GM23338 (cell line): ENCODE measurements around the gene DCLK2. TPM values are rescaled to one million over a fixed set of nuclear protein-coding genes. Genes with fewer than 3 reads are reported as not detected.

ENCODE experiments used
- ATAC-seq: fragments of 200-7000 bp; cut with Tn5 transposase; 3 replicates; pipeline ENCODE4 v1.9.1; 2020
- DNase-seq: peaks from one replicate; pipeline ENCODE4 v3.0.0-alpha.2; 2015; ENCODE audit warnings: low spot score
- H2AFZ ChIP-seq: fragments of 200-600 bp; sonication (generic); 2 replicates; pipeline ENCODE4 v1.8.0; 2016; ENCODE audit warnings: antibody characterized with exemption, mild to moderate bottlenecking, moderate library complexity
- H3F3A ChIP-seq: fragments of 200-600 bp; sonication (generic); replicated peaks from 2 replicates; pipeline ENCODE4 v1.8.0; 2017; ENCODE audit warnings: antibody characterized with exemption, mixed run types, low read depth
- H3K27ac ChIP-seq: fragments of 200-600 bp; sonication (generic); 2 replicates; pipeline ENCODE4 v1.6.1; 2016; ENCODE audit warnings: low read depth
- H3K27me3 ChIP-seq: fragments of 200-600 bp; sonication (generic); 2 replicates; pipeline ENCODE4 v1.8.0; 2016; ENCODE audit warnings: mild to moderate bottlenecking, mixed run types, moderate library complexity; ENCODE audit not compliant: insufficient read depth
- H3K36me3 ChIP-seq: fragments of 200-600 bp; sonication (generic); 2 replicates; pipeline ENCODE4 v1.8.0; 2016; ENCODE audit warnings: mild to moderate bottlenecking; ENCODE audit not compliant: insufficient read depth
- H3K4me1 ChIP-seq: fragments of 200-600 bp; sonication (generic); 2 replicates; pipeline ENCODE4 v1.8.0; 2016; ENCODE audit warnings: mild to moderate bottlenecking, moderate library complexity; ENCODE audit not compliant: insufficient read depth
- H3K4me2 ChIP-seq: fragments of 200-600 bp; sonication (generic); 2 replicates; pipeline ENCODE4 v1.7.1; 2017; ENCODE audit warnings: mixed run types
- H3K4me3 ChIP-seq: fragments of 200-600 bp; sonication (generic); 2 replicates; pipeline ENCODE4 v1.6.1; 2016; ENCODE audit warnings: mixed run types
- H3K79me2 ChIP-seq: fragments of 200-600 bp; sonication (generic); replicated peaks from 2 replicates; pipeline ENCODE4 v1.8.0; 2017; ENCODE audit warnings: mild to moderate bottlenecking; ENCODE audit not compliant: insufficient read depth
- H3K9me2 ChIP-seq: fragments of 200-600 bp; sonication (generic); 2 replicates; pipeline ENCODE4 v1.8.0; 2017; ENCODE audit not compliant: insufficient read depth
- H4K20me1 ChIP-seq: fragments of 200-600 bp; sonication (generic); replicated peaks from 2 replicates; pipeline ENCODE4 v1.8.0; 2017; ENCODE audit warnings: mild to moderate bottlenecking; ENCODE audit not compliant: insufficient read depth
- H3K27ac Mint-ChIP-seq: 2 replicates; pipeline ENCODE4 v1.8.0; 2020; ENCODE audit warnings: inconsistent platforms, mild to moderate bottlenecking, moderate library complexity, mixed read lengths
- H3K27me3 Mint-ChIP-seq: 3 replicates; pipeline ENCODE4 v1.8.0; 2022; ENCODE audit warnings: low read depth, mild to moderate bottlenecking, moderate library complexity, mixed read lengths, inconsistent platforms; ENCODE audit not compliant: insufficient read depth, poor library complexity
- H3K36me3 Mint-ChIP-seq: 3 replicates; pipeline ENCODE4 v1.8.0; 2021; ENCODE audit warnings: low read depth, mild to moderate bottlenecking, inconsistent platforms, moderate library complexity, mixed read lengths
- H3K4me1 Mint-ChIP-seq: 3 replicates; pipeline ENCODE4 v1.8.0; 2020; ENCODE audit warnings: mild to moderate bottlenecking, inconsistent platforms, mixed read lengths
- H3K4me3 Mint-ChIP-seq: 3 replicates; pipeline ENCODE4 v1.8.0; 2021; ENCODE audit warnings: moderate library complexity, mild to moderate bottlenecking, inconsistent platforms, mixed read lengths
- H3K9me3 Mint-ChIP-seq: 3 replicates; pipeline ENCODE4 v1.8.0; 2020; ENCODE audit warnings: moderate library complexity, mild to moderate bottlenecking, inconsistent platforms, mixed read lengths
- CREB1 ChIP-seq: fragments of 250-450 bp; sonication (Bioruptor Pico); IDR thresholded peaks from 2 replicates; pipeline ENCODE4 v1.5.0; 2020; ENCODE audit warnings: low read depth, mild to moderate bottlenecking, moderate library complexity
- EZH2phosphoT487 ChIP-seq: fragments of 200-600 bp; sonication (generic); IDR thresholded peaks from one replicate; pipeline ENCODE4 v1.8.1; 2018; ENCODE audit warnings: antibody characterized with exemption; ENCODE audit not compliant: unreplicated experiment
- JUNB ChIP-seq: IDR thresholded peaks from one replicate; pipeline ENCODE4 v1.6.1; 2016; ENCODE audit warnings: antibody characterized with exemption; ENCODE audit not compliant: unreplicated experiment
- NANOG ChIP-seq: IDR thresholded peaks from 2 replicates; pipeline ENCODE4 v1.6.1; 2016; ENCODE audit warnings: antibody characterized with exemption, borderline replicate concordance
- POLR2AphosphoS5 ChIP-seq: IDR thresholded peaks from 2 replicates; pipeline ENCODE4 v1.6.1; 2016; ENCODE audit warnings: antibody characterized with exemption, low read depth
- REST ChIP-seq: IDR thresholded peaks from one replicate; pipeline ENCODE4 v1.6.1; 2018; ENCODE audit warnings: antibody characterized with exemption; ENCODE audit not compliant: unreplicated experiment
- STAT1 ChIP-seq: IDR thresholded peaks from one replicate; pipeline ENCODE4 v1.6.1; 2016; ENCODE audit warnings: antibody characterized with exemption; ENCODE audit not compliant: unreplicated experiment
- ZNF114 ChIP-seq: fragments of 250-450 bp; sonication (Bioruptor Pico); IDR thresholded peaks from 2 replicates; pipeline ENCODE4 v1.5.0; 2020; ENCODE audit warnings: mild to moderate bottlenecking, moderate library complexity
- ZNF331 ChIP-seq: fragments of 250-450 bp; sonication (Bioruptor Pico); IDR thresholded peaks from 2 replicates; pipeline ENCODE4 v1.5.0; 2020; ENCODE audit warnings: low read depth, mild to moderate bottlenecking, moderate library complexity
- polyA plus RNA-seq: library from polyadenylated mRNA; unstranded; fragments of >200 nt; fragmentation: Nextera tagmentation; extraction: Ambion mirVana; gene quantifications from 2 replicates; pipeline ENCODE4 v1.2.1, GENCODE V29; 2016
- total RNA-seq: library from RNA; depleted of rRNA; stranded (reverse); fragments of >200 nt; shearing (Covaris generic); gene quantifications from 2 replicates; pipeline ENCODE4 v1.2.3, GENCODE V29; 2014

The DCLK2 gene
- total and polyA plus RNA-seq, 2 experiments from 2014 or later = 0.49 TPM; not detected in 1

GRCh38 chr4:150037251-150037856, 40.9 kb upstream of the DCLK2 start:
- no peaks in the 10 kb centered on the region for H3K9me3 Mint-ChIP-seq
- H3K4me1 ChIP-seq = peaks cover 20% of the 10 kb centered on the region
- TF ChIP-seq ZNF331 (CRISPR knock-in tag) = no peak
- H3K4me3 Mint-ChIP-seq = no peak overlapping the region
- no peak overlapping the region for H3K27ac ChIP-seq
- H4K20me1 ChIP-seq = no peaks in the 10 kb centered on the region
- no peaks in the 10 kb centered on the region for H3K79me2 ChIP-seq
- H2AFZ ChIP-seq = no peak overlapping the region
- H3K27me3 Mint-ChIP-seq = peaks cover 3% of the 10 kb centered on the region
- ATAC-seq (no peak), DNase-seq (no peak)
- peaks cover 41% of the 10 kb centered on the region for H3K4me1 Mint-ChIP-seq
- H3K4me3 ChIP-seq = no peak overlapping the region
- no peaks in the 10 kb centered on the region for H3K36me3 Mint-ChIP-seq
- no peaks in the 10 kb centered on the region for H3F3A ChIP-seq
- no peak overlapping the region for H3K4me2 ChIP-seq
- no peaks in the 10 kb centered on the region for H3K27me3 ChIP-seq
- H3K36me3 ChIP-seq = no peaks in the 10 kb centered on the region
- no peak overlapping the region for H3K27ac Mint-ChIP-seq
- no peaks in the 10 kb centered on the region for H3K9me2 ChIP-seq

- Histone ChIP-seq H3K9me2 (no peaks in the 10 kb centered on the region), H2AFZ (no peak overlapping the region), H3K36me3 (no peaks in the 10 kb centered on the region), H3K27me3 (no peaks in the 10 kb centered on the region), H3K4me2 (no peak overlapping the region), H3F3A (no peaks in the 10 kb centered on the region), H4K20me1 (no peaks in the 10 kb centered on the region), H3K4me1 (peaks cover 8% of the 10 kb centered on the region), H3K79me2 (no peaks in the 10 kb centered on the region), H3K4me3 (no peak overlapping the region), H3K27ac (no peak overlapping the region)
- DNase-seq (no peak), ATAC-seq (no peak)
- H3K4me1 Mint-ChIP-seq = peaks cover 30% of the 10 kb centered on the region
- no peak overlapping the region; the same call in 1 of the 2 replicates for H3K27ac Mint-ChIP-seq
- no peak overlapping the region for H3K4me3 Mint-ChIP-seq
- TF ChIP-seq STAT1 (no peak), EZH2phosphoT487 (no peak), POLR2AphosphoS5 (no peak), CREB1 (CRISPR knock-in tag) (no peak), ZNF114 (CRISPR knock-in tag) (no peak), JUNB (no peak)
- peaks cover 3% of the 10 kb centered on the region for H3K27me3 Mint-ChIP-seq
- H3K36me3 Mint-ChIP-seq = no peaks in the 10 kb centered on the region
- H3K9me3 Mint-ChIP-seq = no peaks in the 10 kb centered on the region
Observed at GRCh38 chr4:150038335-150039076, 39.7 kb upstream of the DCLK2 start.

GRCh38 chr4:150039274-150040127, 38.7 kb upstream of the DCLK2 start:
- peak; percentile 60 for ATAC-seq
- H2AFZ ChIP-seq = no peak overlapping the region
- no peaks in the 10 kb centered on the region for H3K36me3 Mint-ChIP-seq
- H3K4me1 Mint-ChIP-seq = peaks cover 23% of the 10 kb centered on the region
- H3F3A ChIP-seq = no peaks in the 10 kb centered on the region
- H3K4me3 ChIP-seq = no peak overlapping the region
- H3K36me3 ChIP-seq = no peaks in the 10 kb centered on the region
- peaks cover 3% of the 10 kb centered on the region for H3K27me3 Mint-ChIP-seq
- no peaks in the 10 kb centered on the region for H4K20me1 ChIP-seq
- H3K27ac Mint-ChIP-seq = no peak overlapping the region
- no peak overlapping the region for H3K27ac ChIP-seq
- H3K4me2 ChIP-seq = no peak overlapping the region
- H3K79me2 ChIP-seq = no peaks in the 10 kb centered on the region
- DNase-seq = peak; percentile 23
- H3K4me3 Mint-ChIP-seq = no peak overlapping the region
- no peaks in the 10 kb centered on the region for H3K27me3 ChIP-seq
- H3K9me2 ChIP-seq = no peaks in the 10 kb centered on the region
- H3K4me1 ChIP-seq = no peaks in the 10 kb centered on the region
- no peaks in the 10 kb centered on the region for H3K9me3 Mint-ChIP-seq
- TF ChIP-seq ZNF114 (CRISPR knock-in tag) = no peak
- no peak for TF ChIP-seq REST
- no peak for TF ChIP-seq NANOG
- TF ChIP-seq POLR2AphosphoS5 = no peak
